Liver (tissue), 3 donors: Measurements from ENCODE around the gene SLC9A3.

Experiments used
- CTCF ChIP-seq: fragments of 150-350 bp; IDR thresholded peaks from 2 replicates; pipeline ENCODE4 v1.5.1; 2017; ENCODE audit warnings: improper control_type of control experiment, low read depth, low read length; ENCODE audit not compliant: missing input control
- EGR1 ChIP-seq, 2 donors: IDR thresholded peaks; 2 replicates each; pipeline ENCODE4 v1.6.1; 2016 to 2018; ENCODE audit warnings: antibody characterized with exemption in 2 of 2, low read depth in 2 of 2
- JUND ChIP-seq, 2 donors: IDR thresholded peaks; 2 replicates each; pipeline ENCODE4 v1.6.1; 2016; ENCODE audit warnings: antibody characterized with exemption in 2 of 2
- MAX ChIP-seq: IDR thresholded peaks from 2 replicates; pipeline ENCODE4 v1.6.1; 2016; ENCODE audit warnings: antibody characterized with exemption
- RAD21 ChIP-seq, 2 donors: IDR thresholded peaks; 2 replicates each; pipeline ENCODE4 v1.6.1; 2016; ENCODE audit warnings: antibody characterized with exemption in 2 of 2, mild to moderate bottlenecking in 2 of 2
- REST ChIP-seq: IDR thresholded peaks from 2 replicates; pipeline ENCODE4 v1.6.1; 2016; ENCODE audit warnings: antibody characterized with exemption, mild to moderate bottlenecking
- TAF1 ChIP-seq: conservative IDR thresholded peaks from 2 replicates; pipeline ENCODE4 v1.6.1; 2016; ENCODE audit warnings: antibody characterized with exemption, mild to moderate bottlenecking
- donor health status: healthy.
- donor health status: healthy.

- TF ChIP-seq CTCF (no peak), TAF1 (no peak), MAX (no peak), REST (no peak), EGR1 (IDR thresholded peaks at IDR 0.05; ENCODE audit: low read depth in 2 of 2) (no peak), JUND (IDR thresholded peaks at IDR 0.05) (no peak), RAD21 (IDR thresholded peaks at IDR 0.05) (no peak)
Measured at GRCh38 chr5:490116-491106, 33.8 kb downstream of the SLC9A3 start.
